Neuronal stem cell (in vitro differentiated cells): ENCODE results near the gene TBL3.

ENCODE experiments used
- DNase-seq: peaks from one replicate; pipeline ENCODE4 v3.0.0-alpha.2; 2013; ENCODE audit warnings: low spot score
- H2AFZ ChIP-seq: one replicate; pipeline ENCODE4 v1.6.1; 2013; ENCODE audit warnings: mild to moderate bottlenecking, low read length, inconsistent platforms
- H2AK5ac ChIP-seq: 2 replicates; pipeline ENCODE4 v1.6.1; 2013; ENCODE audit warnings: low read depth, mild to moderate bottlenecking, inconsistent platforms, low read length, moderate library complexity, mixed read lengths
- H2BK120ac ChIP-seq: 2 replicates; pipeline ENCODE4 v1.6.1; 2013; ENCODE audit warnings: low read depth, mild to moderate bottlenecking, inconsistent platforms, low read length, moderate library complexity, mixed read lengths
- H2BK12ac ChIP-seq: one replicate; pipeline ENCODE4 v1.6.1; 2013; ENCODE audit warnings: low read length, inconsistent platforms
- H2BK15ac ChIP-seq: 2 replicates; pipeline ENCODE4 v1.6.1; 2013; ENCODE audit warnings: mild to moderate bottlenecking, low read length, inconsistent platforms, mixed read lengths
- H2BK5ac ChIP-seq: one replicate; pipeline ENCODE4 v1.6.1; 2013; ENCODE audit warnings: inconsistent platforms, mild to moderate bottlenecking, low read length, moderate library complexity
- H3K14ac ChIP-seq: one replicate; pipeline ENCODE4 v1.6.1; 2013; ENCODE audit warnings: low read length, inconsistent platforms
- H3K18ac ChIP-seq: 2 replicates; pipeline ENCODE4 v1.6.1; 2013; ENCODE audit warnings: low read length, inconsistent platforms
- H3K23ac ChIP-seq: 2 replicates; pipeline ENCODE4 v1.6.1; 2013; ENCODE audit warnings: low read depth, mild to moderate bottlenecking, mixed read lengths, low read length, inconsistent platforms; ENCODE audit not compliant: poor library complexity
- H3K27ac ChIP-seq: replicated peaks from 3 replicates; pipeline ENCODE4 v1.5.1; 2013; ENCODE audit warnings: low read length, inconsistent platforms
- H3K27me3 ChIP-seq, 3 experiments: 2 replicates each; pipeline ENCODE4 v1.6.1; 2013; ENCODE audit warnings: low read length in 3 of 3, mild to moderate bottlenecking in 2 of 3, inconsistent platforms in 1 of 3, low read depth in 1 of 3, mixed read lengths in 1 of 3, moderate library complexity in 1 of 3; ENCODE audit not compliant: control insufficient read depth in 3 of 3, insufficient read depth in 3 of 3
- H3K36me3 ChIP-seq, 2 donors: replicated peaks in 1 of 2; 2 replicates each; pipeline ENCODE4 v1.6.1; 2013; ENCODE audit warnings: low read length in 2 of 2; ENCODE audit not compliant: control insufficient read depth in 2 of 2, insufficient read depth in 2 of 2
- H3K4ac ChIP-seq: 2 replicates; pipeline ENCODE4 v1.6.1; 2013; ENCODE audit warnings: inconsistent platforms, mild to moderate bottlenecking, low read length, moderate library complexity
- H3K4me1 ChIP-seq, 2 donors: 1 replicate in 1 of 2; 2 replicates in 1 of 2; pipeline ENCODE4 v1.6.1; 2013; ENCODE audit warnings: low read length in 2 of 2, low read depth in 1 of 2; ENCODE audit not compliant: control insufficient read depth in 2 of 2, insufficient read depth in 1 of 2
- H3K4me2 ChIP-seq: one replicate; pipeline ENCODE4 v1.6.1; 2013; ENCODE audit warnings: mild to moderate bottlenecking, low read length, inconsistent platforms; ENCODE audit not compliant: insufficient read depth, poor library complexity, severe bottlenecking
- H3K4me3 ChIP-seq, 2 donors: 2 replicates each; pipeline ENCODE4 v1.5.1; 2013; ENCODE audit warnings: low read length in 2 of 2, mild to moderate bottlenecking in 2 of 2, inconsistent platforms in 1 of 2, moderate library complexity in 1 of 2
- H3K79me1 ChIP-seq: one replicate; pipeline ENCODE4 v1.6.1; 2013; ENCODE audit warnings: low read depth, mild to moderate bottlenecking, inconsistent platforms, low read length, moderate library complexity
- H3K9ac ChIP-seq: one replicate; pipeline ENCODE4 v1.6.1; 2013; ENCODE audit warnings: mild to moderate bottlenecking, low read depth, low read length, inconsistent platforms; ENCODE audit not compliant: poor library complexity
- H3K9me3 ChIP-seq, 2 donors: replicated peaks in 1 of 2; 2 replicates each; pipeline versions ENCODE3 to v1.6.1; 2013; ENCODE audit warnings: low read length in 2 of 2, mild to moderate bottlenecking in 2 of 2, inconsistent platforms in 1 of 2, low read depth in 1 of 2, mixed read lengths in 1 of 2, moderate library complexity in 1 of 2; ENCODE audit not compliant: control insufficient read depth in 2 of 2, insufficient read depth in 1 of 2
- H4K8ac ChIP-seq: one replicate; pipeline ENCODE4 v1.6.1; 2013; ENCODE audit warnings: low read depth, mild to moderate bottlenecking, inconsistent platforms, low read length, moderate library complexity
- H4K91ac ChIP-seq: one replicate; pipeline ENCODE4 v1.6.1; 2013; ENCODE audit warnings: low read length, low read depth, mild to moderate bottlenecking, inconsistent platforms; ENCODE audit not compliant: poor library complexity
- whole genome bisulfite sequencing, 2 donors: extraction: QIAGEN DNeasy Blood & Tissue Kit; methylation state at CpG; one replicate each; pipeline ENCODE4 v1.1.7; 2013; ENCODE audit warnings: missing lambda C conversion rate in 2 of 2, mixed read lengths in 1 of 2; ENCODE audit not compliant: insufficient read length in 2 of 2, insufficient replicate concordance in 1 of 2; ENCODE audit errors: extremely low coverage in 2 of 2; 5-methylcytosine and 5-hydroxymethylcytosine counted together

Gene TBL3

GRCh38 chr16:1982013-1982433 is 10.2 kb downstream of the TBL3 start:
- Histone ChIP-seq H3K79me1 (peaks cover 11% of the 10 kb centered on the region), H3K27ac (no peak overlapping the region), H3K27me3 (peaks cover 0 to 50% (median 18%) of the 10 kb centered on the region in 3 experiments), H3K18ac (peak overlapping the region; percentile 31), H3K4ac (no peak overlapping the region), H2AFZ (no peak overlapping the region), H2BK15ac (peak overlapping the region; percentile 37), H4K8ac (no peak overlapping the region), H2BK120ac (no peak overlapping the region), H3K4me1 (peaks cover 17 to 31% of the 10 kb centered on the region in 2 donors), H3K9me3 (no peaks in the 10 kb centered on the region), H3K23ac (no peak overlapping the region), H2BK12ac (no peak overlapping the region), H3K9ac (no peak overlapping the region), H3K36me3 (peaks cover 24 to 38% of the 10 kb centered on the region in 2 donors), H2BK5ac (no peak overlapping the region), H3K4me3 (no peak overlapping the region), H4K91ac (no peak overlapping the region), H3K4me2 (no peak overlapping the region), H3K14ac (no peak overlapping the region), H2AK5ac (peak overlapping the region; percentile 68)
- WGBS, 2 donors: no CpG with 5 or more reads among the region's 5 CpGs
- DNase-seq: no peak

DNA sequence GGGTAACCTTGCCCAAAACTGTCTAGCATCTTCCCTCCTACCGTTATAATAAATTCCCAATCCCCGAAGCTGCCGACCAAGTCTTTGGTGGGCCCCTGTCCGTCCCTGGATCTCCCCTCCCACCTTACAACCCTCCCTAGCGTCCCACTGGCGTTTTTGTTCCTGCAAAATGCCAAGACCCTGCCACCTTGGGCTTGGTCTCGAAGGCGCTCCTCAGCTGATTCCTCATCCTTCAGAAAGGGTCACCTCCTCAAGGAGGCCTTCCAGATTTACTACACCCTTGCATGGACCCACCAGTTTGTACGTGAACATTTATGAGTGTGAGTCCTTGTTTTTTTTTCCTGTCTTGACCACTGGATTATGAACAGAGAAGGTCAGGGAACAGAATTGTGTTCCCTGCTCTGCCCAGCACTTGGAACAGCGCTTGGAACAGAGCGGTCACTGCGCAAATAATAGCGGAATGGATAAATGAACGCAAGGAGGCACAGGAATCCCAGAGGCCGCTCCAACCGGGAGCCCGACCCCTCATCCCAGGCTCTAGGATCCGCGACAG is 11.2 kb downstream of the TBL3 start:
- Histone ChIP-seq H3K18ac (peak overlapping the region; percentile 100), H4K91ac (no peak overlapping the region), H3K14ac (no peak overlapping the region), H3K23ac (peak overlapping the region; percentile 98), H3K4me3 (peak overlapping the region; percentile 87 to 88), H3K79me1 (peaks cover 11% of the 10 kb centered on the region), H3K4me2 (peak overlapping the region; percentile 96), H2BK5ac (peak overlapping the region; percentile 87), H3K4ac (no peak overlapping the region), H3K27me3 (peaks cover 0 to 48% (median 18%) of the 10 kb centered on the region in 3 experiments), H2BK12ac (no peak overlapping the region), H2AK5ac (no peak overlapping the region), H3K27ac (peak overlapping the region; percentile 40), H3K36me3 (peaks cover 22 to 32% of the 10 kb centered on the region in 2 donors), H3K9me3 (no peaks in the 10 kb centered on the region), H3K4me1 (peaks cover 17 to 31% of the 10 kb centered on the region in 2 donors), H2BK120ac (no peak overlapping the region), H2AFZ (peak overlapping the region; percentile 99), H4K8ac (no peak overlapping the region), H3K9ac (no peak overlapping the region), H2BK15ac (no peak overlapping the region)
- DNase-seq: no peak
- WGBS, 2 donors: no CpG with 5 or more reads among the region's 19 CpGs

GRCh38 chr16:1983544-1984346 is 11.9 kb downstream of the TBL3 start, which contains the start of gene GFER:
Gene GFER, plus strand, starts transcription at chr16:1984193. Its CDS starts 26 bp downstream, at chr16:1984219.
- H3K9me3 ChIP-seq: no peaks in the 10 kb centered on the region
- H2BK15ac ChIP-seq: peak within 1 kb of the TSS; percentile 91
- no CpG with 5 or more reads among the region's 109 CpGs for WGBS, 2 donors
- peak within 1 kb of the TSS; percentile 76 for H2BK120ac ChIP-seq
- no peak within 1 kb of the TSS for H4K8ac ChIP-seq
- H3K4me3 ChIP-seq: peak within 1 kb of the TSS; percentile 87 to 93
- H2BK12ac ChIP-seq: peak within 1 kb of the TSS; percentile 18
- H3K4ac ChIP-seq: peak within 1 kb of the TSS; percentile 94
- H3K36me3 ChIP-seq: peaks cover 22 to 26% of the 10 kb centered on the region in 2 donors
- H3K14ac ChIP-seq: no peak within 1 kb of the TSS
- H3K4me1 ChIP-seq: peaks cover 17 to 31% of the 10 kb centered on the region in 2 donors
- peak within 1 kb of the TSS; percentile 96 for H3K4me2 ChIP-seq
- DNase-seq: peak; percentile 94
- H3K27me3 ChIP-seq: peaks cover 1 to 46% (median 20%) of the 10 kb centered on the region in 3 experiments
- H3K27ac ChIP-seq: peak within 1 kb of the TSS; percentile 93
- peaks cover 11% of the 10 kb centered on the region for H3K79me1 ChIP-seq
- peak within 1 kb of the TSS; percentile 100 for H3K18ac ChIP-seq
- peak within 1 kb of the TSS; percentile 99 for H2AFZ ChIP-seq
- H3K9ac ChIP-seq: peak within 1 kb of the TSS; percentile 98
- peak within 1 kb of the TSS; percentile 98 for H2AK5ac ChIP-seq
- H4K91ac ChIP-seq: no peak within 1 kb of the TSS
- H3K23ac ChIP-seq: peak within 1 kb of the TSS; percentile 98
- peak within 1 kb of the TSS; percentile 87 for H2BK5ac ChIP-seq
